ENCODE data around the gene HPS1.

DNA sequence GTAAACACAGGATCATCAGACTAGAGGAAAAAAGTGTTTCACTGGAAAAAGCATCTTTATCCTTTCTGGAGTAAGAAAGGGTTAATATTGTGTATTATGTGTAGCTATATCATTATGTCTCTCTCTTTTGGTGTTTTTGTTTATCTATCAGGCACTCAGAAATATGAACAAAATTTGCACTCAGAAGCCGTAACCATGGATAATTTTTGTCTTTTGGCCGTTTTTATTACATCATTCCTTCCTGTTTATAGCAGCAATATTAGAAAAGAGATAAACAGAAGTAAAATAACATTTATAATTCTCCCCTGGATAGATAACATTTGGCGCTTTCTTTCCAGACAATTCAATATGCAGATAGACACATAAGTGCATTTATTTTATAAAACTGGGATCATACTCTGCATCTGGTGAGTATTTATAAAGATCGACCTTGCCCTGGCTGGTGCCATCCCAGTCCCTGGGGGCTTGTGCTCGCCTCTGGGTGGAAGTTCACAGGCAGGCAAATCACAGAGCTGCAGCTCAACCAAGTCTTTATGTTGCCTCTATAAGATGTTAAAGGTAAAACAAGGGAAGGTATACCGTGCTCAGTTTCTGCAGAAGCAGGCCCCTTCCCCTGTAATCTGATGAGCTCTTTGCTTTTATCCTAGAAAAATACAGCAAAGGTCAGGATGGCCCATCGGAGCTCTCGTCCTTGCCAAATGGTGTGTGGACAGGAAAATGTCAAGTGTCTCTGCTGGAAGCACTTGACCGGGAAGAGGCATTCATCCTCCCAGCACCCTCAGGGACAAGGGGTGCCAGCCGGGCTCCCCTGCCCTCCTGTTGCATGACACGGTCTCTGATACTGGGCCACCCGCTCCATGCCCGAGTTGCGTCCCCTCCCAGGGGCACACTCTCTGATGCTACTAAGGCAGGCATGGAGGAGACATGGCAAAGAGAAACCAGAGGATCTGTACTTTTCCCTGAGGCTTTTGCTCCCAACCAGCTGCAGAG lies 75.6 kb downstream of the HPS1 start:
- TF ChIP-seq GLIS1 (tag by site-specific recombination; IDR thresholded peaks at IDR 0.05) (no peak), SP2 (tag by site-specific recombination; IDR thresholded peaks at IDR 0.05) (no peak), ZBTB26 (tag by site-specific recombination; optimal IDR thresholded peaks at IDR 0.05) (no peak), MZF1 (tag by site-specific recombination; IDR thresholded peaks at IDR 0.05; ENCODE audit: borderline replicate concordance) (no peak), PRDM1 (tag by site-specific recombination; IDR thresholded peaks at IDR 0.05) (no peak), ZNF510 (tag by site-specific recombination; IDR thresholded peaks at IDR 0.05; ENCODE audit: insufficient replicate concordance) (no peak), KLF16 (tag by site-specific recombination; IDR thresholded peaks at IDR 0.05) (no peak), ZNF670 (tag by site-specific recombination; IDR thresholded peaks at IDR 0.05; ENCODE audit: low read depth) (no peak), ZNF132 (tag by site-specific recombination; IDR thresholded peaks at IDR 0.05; ENCODE audit: borderline replicate concordance) (no peak), ZNF501 (tag by site-specific recombination; IDR thresholded peaks at IDR 0.05) (no peak), HOXD13 (CRISPR knock-in tag; IDR thresholded peaks at IDR 0.05; ENCODE audit: borderline replicate concordance) (no peak)
- TF ChIP-seq, protein P1, sequence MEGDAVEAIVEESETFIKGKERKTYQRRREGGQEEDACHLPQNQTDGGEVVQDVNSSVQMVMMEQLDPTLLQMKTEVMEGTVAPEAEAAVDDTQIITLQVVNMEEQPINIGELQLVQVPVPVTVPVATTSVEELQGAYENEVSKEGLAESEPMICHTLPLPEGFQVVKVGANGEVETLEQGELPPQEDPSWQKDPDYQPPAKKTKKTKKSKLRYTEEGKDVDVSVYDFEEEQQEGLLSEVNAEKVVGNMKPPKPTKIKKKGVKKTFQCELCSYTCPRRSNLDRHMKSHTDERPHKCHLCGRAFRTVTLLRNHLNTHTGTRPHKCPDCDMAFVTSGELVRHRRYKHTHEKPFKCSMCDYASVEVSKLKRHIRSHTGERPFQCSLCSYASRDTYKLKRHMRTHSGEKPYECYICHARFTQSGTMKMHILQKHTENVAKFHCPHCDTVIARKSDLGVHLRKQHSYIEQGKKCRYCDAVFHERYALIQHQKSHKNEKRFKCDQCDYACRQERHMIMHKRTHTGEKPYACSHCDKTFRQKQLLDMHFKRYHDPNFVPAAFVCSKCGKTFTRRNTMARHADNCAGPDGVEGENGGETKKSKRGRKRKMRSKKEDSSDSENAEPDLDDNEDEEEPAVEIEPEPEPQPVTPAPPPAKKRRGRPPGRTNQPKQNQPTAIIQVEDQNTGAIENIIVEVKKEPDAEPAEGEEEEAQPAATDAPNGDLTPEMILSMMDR (tag by site-specific recombination; IDR thresholded peaks at IDR 0.05), result no peak

All from HEK293 (cell line).